GM18868 (cell line): Measurements from ENCODE around the gene COX7A2L.
A peak's percentile ranks its signal among the peaks of the same experiment; 100 is the strongest.
"Not testable (repeated sequence)": the region's sequence is repeated elsewhere in the genome, so short reads cannot be mapped to it uniquely, and the experiment has no call there.

ENCODE experiments used
- ATAC-seq: cut with Tn5 transposase; IDR thresholded peaks from one replicate; pipeline ENCODE4 v1.9.1; 2021; ENCODE audit warnings: mild to moderate bottlenecking, moderate library complexity; ENCODE audit not compliant: unreplicated experiment

The COX7A2L gene

DNA sequence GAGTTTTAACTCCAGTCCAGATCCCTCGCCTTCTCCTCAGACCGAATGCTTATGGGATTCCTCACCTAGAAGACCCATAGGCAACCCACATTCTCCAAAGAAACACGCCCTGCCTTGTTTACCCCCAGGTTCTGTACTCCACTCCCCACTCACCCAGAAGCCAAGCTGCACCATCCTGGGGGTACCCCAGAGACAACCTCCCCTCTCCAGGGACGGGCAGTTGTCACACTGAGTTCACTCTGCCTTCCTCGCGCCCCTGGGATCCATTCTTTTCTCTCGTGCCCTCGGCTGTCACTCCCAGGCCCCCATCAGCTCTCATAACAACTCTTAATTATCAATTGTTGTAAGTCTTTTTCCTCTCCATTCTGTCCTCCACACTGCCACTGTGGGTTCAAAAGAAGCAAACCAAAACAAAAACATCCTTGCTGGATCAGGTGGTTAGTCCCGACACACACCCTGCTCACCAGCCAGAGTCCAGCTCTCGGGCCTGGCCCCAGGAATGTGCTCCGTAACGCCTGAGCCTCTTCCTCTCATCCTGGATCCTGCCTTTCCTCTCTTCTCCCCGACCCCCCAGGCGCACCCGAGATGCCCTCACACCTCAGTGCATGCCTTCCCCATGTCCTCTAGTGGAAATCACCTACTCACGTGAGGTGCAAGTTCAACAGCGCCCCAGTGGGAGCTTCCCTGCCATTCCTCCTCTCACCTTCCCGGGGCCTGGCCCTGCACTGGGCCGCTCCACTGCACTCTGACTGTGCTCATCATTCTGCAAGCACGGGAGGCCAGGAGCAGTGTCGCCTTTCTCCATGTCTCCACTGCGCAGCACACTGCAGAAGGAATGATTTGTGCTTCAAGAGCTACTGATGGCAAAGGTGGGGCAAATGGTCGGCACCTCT, 20.7 kb downstream of the COX7A2L start:
- ATAC-seq = no peak

DNA sequence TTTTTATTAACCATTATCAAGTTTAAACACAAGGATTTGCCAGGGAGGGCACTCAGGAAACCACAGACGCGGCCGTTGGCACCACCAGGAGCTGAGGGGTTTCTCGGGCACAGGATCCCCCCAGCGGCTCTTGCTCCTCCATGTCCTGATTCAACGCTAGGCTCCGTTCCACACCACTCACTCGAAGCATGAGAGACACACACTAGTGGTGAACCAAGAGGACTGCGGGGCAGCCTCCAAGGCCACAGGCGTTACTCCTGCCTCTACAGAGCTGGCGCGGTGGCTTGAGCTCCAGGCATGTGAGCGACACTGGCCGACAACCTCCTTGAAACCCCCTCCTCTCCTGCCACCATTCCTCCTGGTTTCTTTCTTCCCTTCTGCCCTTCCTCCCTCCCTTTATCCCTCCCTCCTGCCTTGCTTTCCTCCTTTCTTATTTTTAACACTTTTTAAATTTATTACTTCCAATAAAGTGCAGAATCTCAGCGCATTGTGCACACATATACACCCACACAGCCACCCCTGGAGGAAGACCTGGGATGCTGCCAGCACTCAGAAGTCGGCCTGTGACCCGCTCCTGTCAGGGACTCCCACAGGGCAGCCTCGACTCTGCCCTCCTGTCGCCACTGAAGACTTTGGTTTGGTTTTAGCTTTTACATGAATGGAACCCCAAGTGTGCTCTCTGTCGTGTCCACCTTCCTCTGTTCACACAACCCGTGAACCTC, 21.7 kb downstream of the COX7A2L start:
- no peak for ATAC-seq

DNA sequence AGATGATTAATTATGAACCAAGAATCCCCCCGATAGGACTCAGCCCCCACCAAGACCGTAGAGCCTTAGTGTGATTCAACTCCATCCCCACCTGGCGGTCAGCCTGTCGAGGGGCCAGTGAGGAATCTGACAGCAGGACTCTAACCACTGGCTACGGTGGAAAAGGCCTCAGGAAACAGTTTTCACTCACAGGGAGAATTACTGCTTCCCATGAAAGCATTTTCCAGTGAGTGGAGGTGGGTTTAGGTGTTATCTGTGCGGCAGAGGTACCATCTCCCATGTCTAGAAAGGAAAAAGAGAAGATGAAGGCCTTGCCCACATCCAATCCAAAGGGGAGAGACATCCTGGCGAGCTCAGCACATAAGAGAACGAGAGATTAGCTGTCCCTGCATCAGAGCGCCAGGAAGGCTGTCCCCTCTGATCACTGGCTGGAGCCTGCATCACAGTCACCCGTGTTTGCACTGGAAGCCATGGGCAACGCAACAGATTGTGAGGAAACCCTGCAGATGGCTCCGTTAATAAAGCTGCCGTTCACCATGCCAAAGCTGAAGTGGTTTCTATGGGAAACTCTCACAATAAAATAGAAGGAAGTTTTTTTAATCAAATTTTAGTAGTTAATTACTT, 22.3 kb downstream of the COX7A2L start:
- no peak for ATAC-seq

DNA sequence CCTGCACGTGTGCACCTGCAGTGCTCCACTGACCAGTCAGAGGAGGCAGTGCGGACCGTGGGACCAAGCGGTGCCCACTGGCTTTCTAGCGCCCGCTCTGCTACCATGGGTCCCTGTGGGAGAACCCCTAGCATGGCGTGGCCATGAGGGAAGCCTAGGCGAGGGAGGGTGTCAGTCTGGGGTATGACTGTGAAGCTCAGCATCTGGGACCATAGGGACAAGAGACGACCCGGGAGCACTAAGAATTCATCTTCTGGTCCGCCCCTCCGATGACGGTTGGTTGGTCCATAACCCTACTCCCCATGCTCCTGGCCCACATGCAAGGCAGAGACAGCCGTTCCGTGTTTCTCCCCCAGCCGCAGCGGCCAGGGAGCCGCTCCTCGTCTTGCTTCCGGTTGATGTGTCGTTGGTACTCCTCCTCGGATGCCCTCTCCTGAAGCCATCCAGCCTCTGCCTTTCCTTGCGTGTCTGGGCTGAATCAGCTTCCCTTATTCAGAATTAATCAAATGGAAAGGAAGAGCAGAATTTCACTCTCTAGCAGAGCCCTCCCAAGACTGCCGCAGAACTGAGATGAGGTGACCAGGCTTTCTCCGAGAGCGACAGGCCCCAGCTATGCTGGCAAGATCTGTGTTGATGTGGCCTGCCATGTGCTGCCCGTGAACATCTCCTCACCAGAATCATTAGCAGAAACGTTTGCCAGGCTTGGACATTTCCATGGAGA, 23.0 kb downstream of the COX7A2L start:
- ATAC-seq = no peak

- ATAC-seq = no peak
Measured at GRCh38 chr2:42337356-42337820, 23.6 kb downstream of the COX7A2L start.

DNA sequence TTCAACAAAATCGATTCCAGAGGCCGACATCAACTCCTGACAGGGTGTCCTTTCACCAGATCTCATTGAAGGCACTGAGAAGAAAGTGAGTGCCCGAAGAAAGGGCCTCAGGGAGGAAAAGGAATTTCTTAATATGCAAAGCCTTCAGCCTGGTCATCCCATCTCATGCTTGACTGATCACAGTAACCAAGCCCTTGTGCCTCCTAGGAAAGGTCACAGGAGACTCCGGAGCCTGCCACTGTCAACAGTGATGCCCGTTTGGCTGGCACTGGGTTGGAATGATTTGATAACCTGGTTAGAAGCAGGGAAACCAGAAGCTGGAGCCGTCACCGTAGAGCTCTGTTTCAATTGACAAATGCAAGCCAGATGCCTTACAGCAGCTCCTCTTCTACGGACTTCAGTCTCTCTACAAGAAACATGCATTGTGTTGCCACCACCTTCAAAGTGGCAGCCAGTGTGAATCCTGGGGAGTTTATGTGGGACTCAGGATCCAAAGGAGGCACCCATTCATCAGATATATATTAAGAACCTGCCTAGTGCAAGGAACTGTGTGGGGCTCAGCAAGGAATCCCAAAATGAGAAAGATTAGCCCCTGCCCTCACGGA, 24.6 kb downstream of the COX7A2L start:
- no peak for ATAC-seq

DNA sequence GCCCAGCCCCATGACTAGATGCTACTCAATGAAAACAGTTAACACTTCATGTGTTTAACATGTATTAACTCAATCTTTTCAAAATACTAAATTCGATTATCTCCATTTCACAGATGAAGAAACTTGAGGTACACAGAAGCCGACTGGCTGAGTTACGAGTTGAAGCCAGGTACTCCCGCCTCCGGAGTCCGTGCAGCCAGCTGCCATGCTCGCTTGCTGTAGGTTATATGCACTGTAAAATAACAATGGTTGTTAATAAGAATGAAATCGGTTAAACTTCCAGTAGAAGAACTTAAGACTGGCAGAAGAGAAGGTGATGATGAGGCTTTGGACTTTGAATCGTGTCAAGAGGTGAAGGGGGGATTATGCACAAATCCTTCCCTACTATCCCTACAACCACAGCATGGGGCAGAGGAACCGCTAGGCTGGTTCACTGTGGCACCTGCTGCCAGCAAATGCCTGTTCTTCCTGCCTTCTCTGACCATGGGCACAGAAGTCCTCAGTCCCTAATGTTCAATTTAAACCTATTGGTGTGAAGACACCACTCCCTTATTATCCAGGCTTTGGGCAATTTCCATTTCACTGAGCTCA, 25.4 kb downstream of the COX7A2L start:
- ATAC-seq = no peak

DNA sequence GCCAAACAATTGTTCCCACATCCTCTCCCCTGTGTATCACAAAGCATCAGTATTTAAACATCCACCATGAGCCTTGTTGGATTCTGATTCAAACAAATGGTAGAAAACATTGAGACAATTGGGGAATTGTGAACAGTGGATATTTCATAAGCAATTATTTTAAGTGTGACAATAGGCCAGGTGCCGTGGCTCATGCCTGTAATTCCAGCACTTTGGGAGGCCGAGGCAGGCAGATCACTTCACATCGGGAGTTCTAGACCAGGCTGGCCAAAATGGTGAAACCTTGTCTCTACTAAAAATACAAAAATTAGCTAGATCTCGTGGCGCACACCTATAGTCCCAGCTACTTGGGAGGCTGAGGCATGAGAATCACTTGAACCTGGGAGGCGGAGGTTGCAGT, 26.2 kb downstream of the COX7A2L start:
- not testable (repeated sequence) for ATAC-seq

- ATAC-seq = no peak
Measured at GRCh38 chr2:42334220-42334619, 26.8 kb downstream of the COX7A2L start.

DNA sequence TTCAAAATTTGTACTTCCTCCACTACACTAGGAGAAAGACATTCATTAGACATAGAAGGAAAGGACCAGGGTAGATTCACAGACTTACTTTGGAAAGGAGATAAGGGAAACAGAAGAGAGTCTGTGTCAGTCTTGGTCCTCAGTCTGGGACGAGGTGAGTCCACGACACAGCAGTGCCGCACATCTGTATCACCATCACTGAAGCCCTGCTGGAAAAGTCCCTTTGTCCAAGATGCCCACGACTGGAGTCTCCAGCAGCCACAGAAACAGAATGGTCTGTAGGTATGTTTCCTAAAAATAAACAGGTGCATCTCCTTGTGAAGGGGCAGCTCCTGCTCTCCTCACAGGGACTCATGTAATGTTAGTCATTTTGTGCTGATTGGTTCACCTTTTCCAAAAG, 27.4 kb downstream of the COX7A2L start:
- ATAC-seq = no peak

- no peak for ATAC-seq
Measured at GRCh38 chr2:42332575-42332974, 28.4 kb downstream of the COX7A2L start.

DNA sequence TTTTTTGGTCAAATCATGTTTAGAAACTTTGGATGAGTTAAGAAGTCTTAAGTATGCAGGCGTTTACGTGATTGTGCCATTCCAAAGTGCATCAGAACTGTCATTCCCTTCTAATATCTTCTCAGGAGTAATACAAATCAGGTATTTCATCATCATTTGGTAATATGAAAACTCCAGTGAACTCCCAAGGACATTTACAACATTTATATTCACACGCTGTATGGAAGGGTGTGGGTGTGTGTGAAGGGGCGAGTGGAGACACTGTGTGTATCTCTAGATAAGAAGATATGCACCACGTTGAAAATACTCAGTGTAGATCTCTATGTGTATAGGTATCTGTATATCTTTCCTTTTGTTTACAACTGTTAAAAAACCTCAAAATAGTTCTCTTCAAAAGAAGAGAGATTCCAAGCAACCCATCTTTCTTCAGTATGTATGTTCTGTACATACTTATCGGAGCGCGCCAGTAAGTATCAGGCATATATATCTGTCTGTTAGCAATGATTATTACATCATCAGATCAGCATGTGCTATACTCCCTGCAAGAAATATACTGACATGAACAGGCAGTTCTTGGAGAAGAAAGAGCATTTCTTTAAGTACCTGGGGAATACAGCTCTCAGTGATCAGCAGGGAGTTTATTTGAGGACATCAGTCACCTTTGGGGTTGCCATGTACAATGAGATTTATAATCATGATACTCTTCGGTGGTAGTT, 29.3 kb downstream of the COX7A2L start:
- no peak for ATAC-seq

DNA sequence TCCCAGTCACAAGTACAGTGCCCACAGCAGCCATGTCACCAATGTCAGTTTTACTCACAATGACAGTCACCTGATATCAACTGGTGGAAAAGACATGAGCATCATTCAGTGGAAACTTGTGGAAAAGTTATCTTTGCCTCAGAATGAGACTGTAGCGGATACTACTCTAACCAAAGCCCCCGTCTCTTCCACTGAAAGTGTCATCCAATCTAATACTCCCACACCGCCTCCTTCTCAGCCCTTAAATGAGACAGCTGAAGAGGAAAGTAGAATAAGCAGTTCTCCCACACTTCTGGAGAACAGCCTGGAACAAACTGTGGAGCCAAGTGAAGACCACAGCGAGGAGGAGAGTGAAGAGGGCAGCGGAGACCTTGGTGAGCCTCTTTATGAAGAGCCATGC, 31.3 kb downstream of the COX7A2L start:
- no peak for ATAC-seq

GRCh38 chr2:42328923-42329322, 32.1 kb downstream of the COX7A2L start:
- ATAC-seq = no peak

- no peak for ATAC-seq
Measured at GRCh38 chr2:42328148-42328833, 32.7 kb downstream of the COX7A2L start.

DNA sequence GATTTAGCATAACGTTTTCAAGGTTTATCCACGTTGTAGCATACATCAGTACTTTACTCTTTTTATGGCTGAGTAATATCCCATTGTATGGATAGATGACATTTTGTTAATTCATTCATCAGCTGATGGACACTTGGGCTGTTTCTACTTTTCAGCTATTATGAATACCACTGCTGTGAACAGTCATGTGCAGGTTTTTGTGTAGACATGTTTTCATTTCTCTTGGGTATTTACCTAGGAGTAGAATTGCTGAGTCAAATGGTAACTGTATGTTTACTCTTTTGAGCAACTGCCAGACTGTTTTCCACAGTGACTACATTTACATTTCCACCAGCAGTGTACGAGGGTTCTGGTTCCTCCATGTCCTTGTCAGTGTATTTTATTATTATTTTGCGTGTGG, 33.9 kb downstream of the COX7A2L start:
- peak; percentile 83 for ATAC-seq

DNA sequence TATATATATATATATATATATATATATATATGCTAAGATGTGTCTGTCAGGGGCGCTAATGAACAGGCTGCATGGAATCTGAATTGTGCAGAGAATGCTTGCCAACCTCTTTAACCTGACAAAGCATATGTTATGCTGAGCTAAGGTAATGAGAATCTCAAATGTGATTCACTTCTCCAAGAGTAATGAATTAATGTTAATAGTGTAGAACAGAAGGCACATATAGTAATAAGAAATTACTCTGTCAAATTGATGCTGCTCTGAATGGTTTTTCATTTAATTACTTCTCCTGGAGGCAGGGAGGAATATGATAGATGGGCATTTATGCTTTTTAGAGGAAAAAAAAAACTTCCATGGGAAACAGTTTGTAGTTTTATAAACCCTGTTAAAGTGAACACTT, 35.4 kb downstream of the COX7A2L start:
- no peak for ATAC-seq

- ATAC-seq = no peak
Measured at GRCh38 chr2:42324949-42325348, 36.1 kb downstream of the COX7A2L start.

DNA sequence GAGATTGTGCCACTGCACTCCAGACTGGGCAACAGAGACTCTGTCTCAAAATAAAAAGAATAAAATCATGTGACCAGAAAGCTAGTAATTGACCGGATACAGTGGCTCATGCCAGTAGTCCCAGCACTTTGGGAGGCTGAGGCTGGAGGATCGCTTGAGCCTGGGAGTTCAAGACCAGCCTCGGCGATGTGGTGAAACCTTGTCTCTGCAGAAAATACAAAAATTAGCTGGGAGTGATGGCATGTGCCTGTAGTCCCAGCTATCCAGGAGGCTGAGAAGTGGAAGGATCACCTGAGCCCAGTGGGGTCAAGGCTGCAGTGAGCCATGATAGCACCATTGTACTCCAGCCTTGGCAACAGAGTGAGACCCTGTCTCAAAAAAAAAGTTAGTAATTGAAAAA, 36.8 kb downstream of the COX7A2L start:
- ATAC-seq = no peak
